ENCODE results near the gene PDIA6. TPM values are rescaled to one million over a fixed set of nuclear protein-coding genes. Genes with fewer than 3 reads are reported as not detected.

Gene PDIA6
- total and polyA plus RNA-seq, 2 donors (not counting 3 experiments of a cell fraction or from before 2014, with no cell fraction given) = 335 to 424 TPM

GRCh38 chr2:10784719-10785118, 27.9 kb downstream of the PDIA6 start:
- POLR2A ChIA-PET = no interaction called here
- FAIRE-seq (no peak), DNase-seq (ENCODE audit: low read depth, low spot score) (no peak)
- CTCF ChIA-PET = interaction anchor here (0.9 kb wide), 1 partner anchor 75 kb away, joined by 3 read pairs; no protein-coding TSS in a partner anchor
- Histone ChIP-seq H3K27me3 (ENCODE audit: control insufficient read depth in 2 of 2, insufficient read depth in 2 of 2, low read length in 2 of 2) (no peaks in the 10 kb centered on the region), H3K9me1 (replicated peaks; ENCODE audit: control insufficient read depth, extremely low read depth, insufficient read depth, low read length) (no peaks in the 10 kb centered on the region), H2AFZ (ENCODE audit: low read depth, low read length) (no peak overlapping the region), H3K27ac (ENCODE audit: insufficient read depth, low read depth, low read length) (no peak overlapping the region), H3K4me2 (ENCODE audit: insufficient read depth, low read length) (no peak overlapping the region), H3K79me2 (ENCODE audit: control insufficient read depth, insufficient read depth, low read length) (peaks cover 8% of the 10 kb centered on the region), H3K9ac (replicated peaks; ENCODE audit: extremely low read depth, insufficient read depth, low read length) (no peak overlapping the region), H3K4me1 (ENCODE audit: control insufficient read depth, extremely low read depth, insufficient read depth, low read length) (peaks cover 14% of the 10 kb centered on the region), H3K9me3 (replicated peaks; ENCODE audit: control insufficient read depth, insufficient read depth, low read length) (no peaks in the 10 kb centered on the region), H3K4me3 (replicated peaks in 1 of 3; ENCODE audit: insufficient read depth in 1 of 3, low read depth in 1 of 3, low read length in 3 of 3) (no peak overlapping the region), H3K36me3 (ENCODE audit: control insufficient read depth in 2 of 2, extremely low read depth in 1 of 2, insufficient read depth in 2 of 2, low read length in 2 of 2) (peaks cover 48 to 52% of the 10 kb centered on the region in 2 experiments), H4K20me1 (replicated peaks; ENCODE audit: control insufficient read depth, extremely low read depth, insufficient read depth, low read length) (no peaks in the 10 kb centered on the region)
- TF ChIP-seq MAX (IDR thresholded peaks at IDR 0.05; ENCODE audit: insufficient read depth, insufficient read length) (no peak), EZH2 (IDR thresholded peaks at IDR 0.05; ENCODE audit: borderline replicate concordance, low read depth, low read length, severe bottlenecking) (no peak), POLR2A (IDR thresholded peaks at IDR 0.05; ENCODE audit: low read depth, low read length) (no peak), JUN (IDR thresholded peaks at IDR 0.05; ENCODE audit: borderline replicate concordance, insufficient read depth, insufficient read length, low read depth) (no peak), CTCF (IDR thresholded peaks at IDR 0.05; ENCODE audit: extremely low read depth in 1 of 2, insufficient read depth in 1 of 2, low read depth in 1 of 2, low read length in 2 of 2) (no peak), MYC (IDR thresholded peaks at IDR 0.05; ENCODE audit: low read depth, low read length) (no peak), FOS (IDR thresholded peaks at IDR 0.05; ENCODE audit: borderline replicate concordance, insufficient read depth, low read length) (no peak), POLR2AphosphoS5 (IDR thresholded peaks at IDR 0.05; ENCODE audit: insufficient read depth, low read depth, low read length) (no peak), GATA2 (IDR thresholded peaks at IDR 0.05; ENCODE audit: insufficient read depth, insufficient read length, low read depth, low read length) (no peak)
- intact Hi-C loops (cut with micrococcal nuclease) = no loop called here
- no TSS peak for BruUV-seq (replicated peaks)
- dilution Hi-C loops (cut with MboI; ENCODE audit: extremely low pct_ligation_motif_present, low sequenced_read_pairs) = no loop called here

Data from endothelial cell of umbilical vein (primary cell).